HepG2 (cell line): ENCODE results near the gene GFER. TPM values are rescaled to one million over a fixed set of nuclear protein-coding genes. Genes with fewer than 3 reads are reported as not detected.
A peak's percentile ranks its signal among the peaks of the same experiment; 100 is the strongest.

Experiments
- DNMT1 ChIP-seq: sonication (generic); formaldehyde crosslinking; IDR thresholded peaks from 2 replicates; pipeline ENCODE4 v1.5.1; 2020; ENCODE audit warnings: mild to moderate bottlenecking, missing genetic modification reagents
- JARID2 ChIP-seq: sonication (generic); formaldehyde crosslinking; IDR thresholded peaks from 2 replicates; pipeline ENCODE4 v1.8.1; 2023; ENCODE audit warnings: missing genetic modification reagents, inconsistent platforms; ENCODE audit not compliant: insufficient replicate concordance
- KDM2A ChIP-seq: sonication (generic); formaldehyde crosslinking; IDR thresholded peaks from 2 replicates; pipeline ENCODE4 v1.4.0; 2020; ENCODE audit warnings: low read depth, missing genetic modification reagents, borderline replicate concordance
- MTA1 ChIP-seq: sonication (generic); formaldehyde crosslinking; IDR thresholded peaks from 2 replicates; pipeline ENCODE4 v1.4.0; 2020; ENCODE audit warnings: missing genetic modification reagents, mild to moderate bottlenecking, borderline replicate concordance
- MZF1 ChIP-seq: sonication (generic); formaldehyde crosslinking; IDR thresholded peaks from 2 replicates; pipeline ENCODE4 v1.8.1; 2023; ENCODE audit warnings: mild to moderate bottlenecking, missing genetic modification reagents, borderline replicate concordance
- NFYC ChIP-seq: IDR thresholded peaks from 2 replicates; pipeline ENCODE4 v1.6.1; 2016; ENCODE audit warnings: missing genetic modification reagents, missing compliant biosample characterization
- POLR2A ChIP-seq, 2 experiments: IDR thresholded peaks; 2 replicates each; pipeline ENCODE4 v1.6.1; 2011; ENCODE audit warnings: low read depth in 2 of 2, low read length in 2 of 2, mild to moderate bottlenecking in 1 of 2, moderate library complexity in 1 of 2; ENCODE audit not compliant: insufficient read depth in 1 of 2
- REST ChIP-seq, 2 experiments: IDR thresholded peaks; 2 replicates each; pipeline ENCODE4 v1.6.1; 2011 to 2012; ENCODE audit warnings: low read length in 2 of 2, borderline replicate concordance in 1 of 2, low read depth in 1 of 2, mild to moderate bottlenecking in 1 of 2, moderate library complexity in 1 of 2
- TMF1 ChIP-seq: sonication (generic); formaldehyde crosslinking; IDR thresholded peaks from 2 replicates; pipeline ENCODE4 v1.8.1; 2022; ENCODE audit warnings: low read depth, missing genetic modification reagents
- ZBTB21 ChIP-seq: sonication (generic); formaldehyde crosslinking; IDR thresholded peaks from 2 replicates; pipeline ENCODE4 v1.4.0; 2020; ENCODE audit warnings: missing genetic modification reagents
- ZC3H13 ChIP-seq: sonication (generic); formaldehyde crosslinking; IDR thresholded peaks from 2 replicates; pipeline ENCODE4 v1.8.1; 2023; ENCODE audit warnings: mild to moderate bottlenecking, missing genetic modification reagents, moderate library complexity
- ZKSCAN1 ChIP-seq: fragments of 150-350 bp; IDR thresholded peaks from 2 replicates; pipeline ENCODE4 v1.6.1; 2014; ENCODE audit warnings: low read length
- ZMYM4 ChIP-seq: sonication (generic); formaldehyde crosslinking; IDR thresholded peaks from 2 replicates; pipeline ENCODE4 v1.8.1; 2023; ENCODE audit warnings: mild to moderate bottlenecking, missing genetic modification reagents
- ZNF124 ChIP-seq: sonication (generic); formaldehyde crosslinking; IDR thresholded peaks from 2 replicates; pipeline ENCODE4 v1.4.0; 2020; ENCODE audit warnings: missing genetic modification reagents
- ZNF281 ChIP-seq: sonication (generic); formaldehyde crosslinking; IDR thresholded peaks from 2 replicates; pipeline ENCODE4 v1.4.0; 2020; ENCODE audit warnings: missing genetic modification reagents, borderline replicate concordance
- ZNF660 ChIP-seq: sonication (generic); formaldehyde crosslinking; IDR thresholded peaks from 2 replicates; pipeline ENCODE4 v1.5.1; 2020; ENCODE audit warnings: mild to moderate bottlenecking, low read depth, missing genetic modification reagents, borderline replicate concordance
- polyA plus RNA-seq, 8 experiments: library from polyadenylated mRNA; depleted of rRNA in 3 of 8; stranded (reverse) in 7 of 8; unstranded in 1 of 8; fragments of >200 nt; fragmentation: Illumina TruSeq in 4 of 8; extraction: Trizol in 4 of 8; gene quantifications; 2 replicates each; pipeline versions ENCODE4 v1.2.1 to v1.2.3, GENCODE V29; 2011 to 2016; ENCODE audit warnings: low read depth in 4 of 8, missing spikeins in 1 of 8, mixed read lengths in 1 of 8; ENCODE audit not compliant: insufficient read depth in 1 of 8
- total RNA-seq, 5 experiments: library from RNA; depleted of rRNA; stranded (reverse); fragments of >200 nt; fragmentation: Illumina TruSeq; extraction: Trizol; gene quantifications; 2 replicates each; pipeline ENCODE4 v1.2.3, GENCODE V29; 2016; ENCODE audit warnings: low read depth in 1 of 5
- TF ChIP-seq, protein P1 (sequence below): sonication (generic); formaldehyde crosslinking; IDR thresholded peaks from 2 replicates; pipeline ENCODE4 v1.4.0; 2020; ENCODE audit warnings: missing genetic modification reagents

Gene GFER
- total and polyA plus RNA-seq, 2 of the 13 experiments (the other 11 are each of a cell fraction or from before 2014, with no cell fraction given): 28.6 to 71.7 TPM

GRCh38 chr16:1942810-1943726 is 40.9 kb upstream of the GFER start, which contains the start of gene MSRB1 (continued):
- TF ChIP-seq ZC3H13 (CRISPR knock-in tag) (peak; percentile 53; the same call in 1 of the 2 replicates), JARID2 (CRISPR knock-in tag) (no peak), KDM2A (CRISPR knock-in tag) (peak; percentile 46; the same call in 1 of the 2 replicates), ZNF124 (CRISPR knock-in tag) (0 out of 2 replicates have a peak, but pooled peaks have one; percentile 16), DNMT1 (no peak), MZF1 (CRISPR knock-in tag) (no peak), ZNF660 (CRISPR knock-in tag) (0 out of 2 replicates have a peak, but pooled peaks have one; percentile 22), NFYC (CRISPR knock-in tag) (peak; percentile 84), ZMYM4 (CRISPR knock-in tag) (peak; percentile 8; the same call in 1 of the 2 replicates), REST (IDR thresholded peaks at IDR 0.05; ENCODE audit: borderline replicate concordance in 1 of 2, low read depth in 1 of 2, low read length in 2 of 2) (peak in 1 of 2 experiments; percentile 62; a peak in 1 of 4 replicates), ZKSCAN1 (no peak), ZNF281 (peak; percentile 37; the same call in 1 of the 2 replicates), MTA1 (CRISPR knock-in tag) (peak; percentile 61; the same call in 1 of the 2 replicates), TMF1 (CRISPR knock-in tag) (no peak; the same call in 1 of the 2 replicates), ZBTB21 (CRISPR knock-in tag) (no peak), POLR2A (IDR thresholded peaks at IDR 0.05; ENCODE audit: insufficient read depth in 1 of 2, low read depth in 2 of 2, low read length in 2 of 2) (peak; percentile 95)
- TF ChIP-seq, protein P1, sequence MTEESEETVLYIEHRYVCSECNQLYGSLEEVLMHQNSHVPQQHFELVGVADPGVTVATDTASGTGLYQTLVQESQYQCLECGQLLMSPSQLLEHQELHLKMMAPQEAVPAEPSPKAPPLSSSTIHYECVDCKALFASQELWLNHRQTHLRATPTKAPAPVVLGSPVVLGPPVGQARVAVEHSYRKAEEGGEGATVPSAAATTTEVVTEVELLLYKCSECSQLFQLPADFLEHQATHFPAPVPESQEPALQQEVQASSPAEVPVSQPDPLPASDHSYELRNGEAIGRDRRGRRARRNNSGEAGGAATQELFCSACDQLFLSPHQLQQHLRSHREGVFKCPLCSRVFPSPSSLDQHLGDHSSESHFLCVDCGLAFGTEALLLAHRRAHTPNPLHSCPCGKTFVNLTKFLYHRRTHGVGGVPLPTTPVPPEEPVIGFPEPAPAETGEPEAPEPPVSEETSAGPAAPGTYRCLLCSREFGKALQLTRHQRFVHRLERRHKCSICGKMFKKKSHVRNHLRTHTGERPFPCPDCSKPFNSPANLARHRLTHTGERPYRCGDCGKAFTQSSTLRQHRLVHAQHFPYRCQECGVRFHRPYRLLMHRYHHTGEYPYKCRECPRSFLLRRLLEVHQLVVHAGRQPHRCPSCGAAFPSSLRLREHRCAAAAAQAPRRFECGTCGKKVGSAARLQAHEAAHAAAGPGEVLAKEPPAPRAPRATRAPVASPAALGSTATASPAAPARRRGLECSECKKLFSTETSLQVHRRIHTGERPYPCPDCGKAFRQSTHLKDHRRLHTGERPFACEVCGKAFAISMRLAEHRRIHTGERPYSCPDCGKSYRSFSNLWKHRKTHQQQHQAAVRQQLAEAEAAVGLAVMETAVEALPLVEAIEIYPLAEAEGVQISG (CRISPR knock-in tag): peak; percentile 55; the same call in 1 of the 2 replicates
